Left renal cortex interstitium (tissue), 4 donors: ENCODE data around the gene FAH. TPM values are rescaled to one million over a fixed set of nuclear protein-coding genes. Genes with fewer than 3 reads are reported as not detected.

Experiments used
- DNase-seq, 4 donors: peaks; one replicate each; pipeline ENCODE4 v3.0.0-alpha.2; 2013; ENCODE audit warnings: low read depth in 4 of 4, low spot score in 2 of 4, missing footprints in 1 of 4
- polyA plus RNA-seq, 4 donors: library from polyadenylated mRNA; unstranded; fragments of 120-200 nt; gene quantifications; one replicate each; pipeline ENCODE4 v1.2.1, GENCODE V29; 2013; ENCODE audit not compliant: insufficient read length in 4 of 4

FAH gene
- polyA plus RNA-seq, 4 donors = 31.2 to 41.9 (median 38.8) TPM

GRCh38 chr15:80191897-80192595 lies 39.2 kb downstream of the FAH start:
- no peak for DNase-seq

- DNase-seq = no peak
These were observed 41.4 kb downstream of the FAH start for GRCh38 chr15:80194186-80194585.

GRCh38 chr15:80194914-80195313 lies 42.1 kb downstream of the FAH start:
- DNase-seq = no peak

- DNase-seq = no peak
These were observed 46.6 kb downstream of the FAH start for GRCh38 chr15:80199366-80199765.

- no peak for DNase-seq
These were observed 47.1 kb downstream of the FAH start for GRCh38 chr15:80199869-80200268.

GRCh38 chr15:80201256-80202015 lies 48.6 kb downstream of the FAH start:
- no peak for DNase-seq

GRCh38 chr15:80202016-80202315 lies 49.2 kb downstream of the FAH start:
- DNase-seq = no peak

GRCh38 chr15:80202641-80203360 lies 50.0 kb downstream of the FAH start:
- DNase-seq = no peak

- DNase-seq = no peak
These were observed 50.6 kb downstream of the FAH start for GRCh38 chr15:80203361-80203885.

- no peak for DNase-seq
These were observed 51.4 kb downstream of the FAH start for GRCh38 chr15:80204231-80204630.

- DNase-seq = no peak
These were observed 55.1 kb downstream of the FAH start for GRCh38 chr15:80207887-80208286.

GRCh38 chr15:80208758-80209734 lies 56.2 kb downstream of the FAH start:
- DNase-seq = no peak

GRCh38 chr15:80210611-80211573 lies 58.1 kb downstream of the FAH start:
- no peak for DNase-seq

- DNase-seq = no peak
These were observed 59.2 kb downstream of the FAH start for GRCh38 chr15:80211976-80212375.

GRCh38 chr15:80214910-80215309 lies 62.1 kb downstream of the FAH start:
- no peak for DNase-seq

GRCh38 chr15:80216141-80216540 lies 63.3 kb downstream of the FAH start:
- no peak for DNase-seq

GRCh38 chr15:80216911-80217310 lies 64.1 kb downstream of the FAH start:
- DNase-seq = no peak

- DNase-seq = no peak
These were observed 64.6 kb downstream of the FAH start for GRCh38 chr15:80217327-80217900.

GRCh38 chr15:80219955-80220354 lies 67.2 kb downstream of the FAH start:
- no peak for DNase-seq
